Stimulated activated naive CD8-positive, alpha-beta T cell treated with anti-CD3 and anti-CD28 coated beads, Interleukin-15, Interleukin-2, amounts not matched to agents 100 ng/mL and 50 ng/mL, for 24 hours (primary cell): ENCODE results near the gene SSTR3.

Experiments
- H3K27ac Mint-ChIP-seq: one replicate; pipeline ENCODE4 v1.8.0; 2021; ENCODE audit warnings: mild to moderate bottlenecking, mixed read lengths
- H3K27me3 Mint-ChIP-seq: one replicate; pipeline ENCODE4 v1.8.0; 2021; ENCODE audit warnings: mixed read lengths
- H3K36me3 Mint-ChIP-seq: one replicate; pipeline ENCODE4 v1.8.0; 2021; ENCODE audit warnings: low read depth, mixed read lengths
- H3K4me1 Mint-ChIP-seq: one replicate; pipeline ENCODE4 v1.8.0; 2021; ENCODE audit warnings: low read depth, mixed read lengths
- H3K4me3 Mint-ChIP-seq: one replicate; pipeline ENCODE4 v1.8.0; 2021; ENCODE audit warnings: mild to moderate bottlenecking, mixed read lengths
- H3K9me3 Mint-ChIP-seq: one replicate; pipeline ENCODE4 v1.8.0; 2021; ENCODE audit warnings: mixed read lengths

Gene SSTR3

GRCh38 chr22:37211075-37211865 is 1.0 kb downstream of the SSTR3 start:
- no peaks in the 10 kb centered on the region for H3K27me3 Mint-ChIP-seq
- no peaks in the 10 kb centered on the region for H3K9me3 Mint-ChIP-seq
- no peak overlapping the region for H3K4me3 Mint-ChIP-seq
- H3K27ac Mint-ChIP-seq, result no peak overlapping the region
- H3K36me3 Mint-ChIP-seq, result no peaks in the 10 kb centered on the region
- H3K4me1 Mint-ChIP-seq, result peaks cover 28% of the 10 kb centered on the region

DNA sequence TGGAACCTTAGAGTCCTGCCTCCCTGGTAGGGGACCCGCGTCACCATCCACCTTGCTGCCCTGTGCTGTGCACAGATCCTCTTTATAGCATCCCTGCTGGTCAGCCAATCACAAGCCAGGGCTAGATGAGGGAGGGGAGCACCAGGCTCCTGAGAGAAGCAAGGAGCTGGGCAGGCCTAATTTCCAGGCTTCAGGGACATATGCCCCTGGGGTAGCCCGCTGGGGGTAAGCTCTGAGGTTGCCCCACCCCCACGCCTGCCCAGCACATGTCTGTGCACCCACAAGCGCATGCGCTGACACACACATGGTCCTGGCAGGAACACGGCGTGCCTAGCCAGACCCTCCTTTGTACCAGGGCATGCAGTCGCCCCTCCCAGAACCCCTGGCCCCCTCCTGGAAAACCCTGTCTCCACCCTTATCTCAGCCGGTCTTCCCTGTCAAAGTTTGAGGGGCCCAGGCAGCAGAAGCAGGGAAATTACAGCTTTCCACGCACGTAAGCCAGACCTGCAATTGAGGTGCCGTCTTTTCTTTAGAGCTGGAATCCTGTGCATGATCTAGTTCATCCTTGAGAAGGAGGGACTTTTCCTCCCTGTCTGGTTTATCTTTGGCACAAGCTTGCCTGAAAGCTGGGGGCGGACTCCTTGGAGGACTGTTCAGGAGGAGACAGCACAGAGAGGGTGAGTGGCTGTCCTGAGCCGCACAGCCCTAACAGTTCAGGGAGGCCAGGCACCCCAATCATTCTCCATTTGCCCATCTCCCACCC is 2.1 kb downstream of the SSTR3 start:
- H3K36me3 Mint-ChIP-seq, result no peaks in the 10 kb centered on the region
- no peaks in the 10 kb centered on the region for H3K27me3 Mint-ChIP-seq
- H3K4me1 Mint-ChIP-seq, result peaks cover 34% of the 10 kb centered on the region
- H3K4me3 Mint-ChIP-seq, result no peak overlapping the region
- H3K27ac Mint-ChIP-seq, result peak overlapping the region; percentile 2
- no peaks in the 10 kb centered on the region for H3K9me3 Mint-ChIP-seq

- Mint-ChIP-seq H3K27ac (no peak overlapping the region), H3K4me3 (no peak overlapping the region), H3K4me1 (peaks cover 37% of the 10 kb centered on the region), H3K36me3 (no peaks in the 10 kb centered on the region), H3K27me3 (no peaks in the 10 kb centered on the region), H3K9me3 (no peaks in the 10 kb centered on the region)
These were observed 3.0 kb downstream of the SSTR3 start for GRCh38 chr22:37209140-37209845.

- no peak overlapping the region for H3K4me3 Mint-ChIP-seq
- peaks cover 37% of the 10 kb centered on the region for H3K4me1 Mint-ChIP-seq
- no peaks in the 10 kb centered on the region for H3K27me3 Mint-ChIP-seq
- H3K27ac Mint-ChIP-seq, result peak overlapping the region; percentile 40
- no peaks in the 10 kb centered on the region for H3K9me3 Mint-ChIP-seq
- H3K36me3 Mint-ChIP-seq, result no peaks in the 10 kb centered on the region
These were observed 3.7 kb downstream of the SSTR3 start for GRCh38 chr22:37208401-37209139.

GRCh38 chr22:37207981-37208380 is 4.3 kb downstream of the SSTR3 start:
- Mint-ChIP-seq H3K27ac (peak overlapping the region; percentile 40), H3K27me3 (no peaks in the 10 kb centered on the region), H3K9me3 (no peaks in the 10 kb centered on the region), H3K4me1 (peaks cover 37% of the 10 kb centered on the region), H3K4me3 (no peak overlapping the region), H3K36me3 (no peaks in the 10 kb centered on the region)

GRCh38 chr22:37206841-37207821 is 5.1 kb downstream of the SSTR3 start:
- Mint-ChIP-seq H3K9me3 (no peaks in the 10 kb centered on the region), H3K4me1 (peaks cover 37% of the 10 kb centered on the region), H3K27ac (peak overlapping the region; percentile 49), H3K4me3 (no peak overlapping the region), H3K27me3 (no peaks in the 10 kb centered on the region), H3K36me3 (no peaks in the 10 kb centered on the region)

GRCh38 chr22:37206118-37206840 is 6.0 kb downstream of the SSTR3 start:
- H3K27me3 Mint-ChIP-seq, result no peaks in the 10 kb centered on the region
- H3K36me3 Mint-ChIP-seq, result no peaks in the 10 kb centered on the region
- no peaks in the 10 kb centered on the region for H3K9me3 Mint-ChIP-seq
- no peak overlapping the region for H3K4me3 Mint-ChIP-seq
- no peak overlapping the region for H3K27ac Mint-ChIP-seq
- H3K4me1 Mint-ChIP-seq, result peaks cover 37% of the 10 kb centered on the region

GRCh38 chr22:37205046-37205445 is 7.2 kb downstream of the SSTR3 start:
- Mint-ChIP-seq H3K4me3 (no peak overlapping the region), H3K4me1 (peaks cover 38% of the 10 kb centered on the region), H3K27ac (no peak overlapping the region), H3K27me3 (no peaks in the 10 kb centered on the region), H3K9me3 (no peaks in the 10 kb centered on the region), H3K36me3 (no peaks in the 10 kb centered on the region)

GRCh38 chr22:37204045-37204655 is 8.1 kb downstream of the SSTR3 start:
- H3K9me3 Mint-ChIP-seq, result no peaks in the 10 kb centered on the region
- H3K36me3 Mint-ChIP-seq, result no peaks in the 10 kb centered on the region
- H3K27me3 Mint-ChIP-seq, result no peaks in the 10 kb centered on the region
- peak overlapping the region; percentile 41 for H3K27ac Mint-ChIP-seq
- peaks cover 45% of the 10 kb centered on the region for H3K4me1 Mint-ChIP-seq
- H3K4me3 Mint-ChIP-seq, result no peak overlapping the region

- Mint-ChIP-seq H3K4me3 (no peak overlapping the region), H3K36me3 (no peaks in the 10 kb centered on the region), H3K27me3 (no peaks in the 10 kb centered on the region), H3K27ac (no peak overlapping the region), H3K4me1 (peaks cover 38% of the 10 kb centered on the region), H3K9me3 (no peaks in the 10 kb centered on the region)
These were observed 8.8 kb downstream of the SSTR3 start for GRCh38 chr22:37203354-37204044.

- no peaks in the 10 kb centered on the region for H3K27me3 Mint-ChIP-seq
- H3K36me3 Mint-ChIP-seq, result no peaks in the 10 kb centered on the region
- no peaks in the 10 kb centered on the region for H3K9me3 Mint-ChIP-seq
- H3K4me1 Mint-ChIP-seq, result peaks cover 38% of the 10 kb centered on the region
- no peak overlapping the region for H3K4me3 Mint-ChIP-seq
- H3K27ac Mint-ChIP-seq, result no peak overlapping the region
These were observed 9.6 kb downstream of the SSTR3 start for GRCh38 chr22:37202716-37203115.

DNA sequence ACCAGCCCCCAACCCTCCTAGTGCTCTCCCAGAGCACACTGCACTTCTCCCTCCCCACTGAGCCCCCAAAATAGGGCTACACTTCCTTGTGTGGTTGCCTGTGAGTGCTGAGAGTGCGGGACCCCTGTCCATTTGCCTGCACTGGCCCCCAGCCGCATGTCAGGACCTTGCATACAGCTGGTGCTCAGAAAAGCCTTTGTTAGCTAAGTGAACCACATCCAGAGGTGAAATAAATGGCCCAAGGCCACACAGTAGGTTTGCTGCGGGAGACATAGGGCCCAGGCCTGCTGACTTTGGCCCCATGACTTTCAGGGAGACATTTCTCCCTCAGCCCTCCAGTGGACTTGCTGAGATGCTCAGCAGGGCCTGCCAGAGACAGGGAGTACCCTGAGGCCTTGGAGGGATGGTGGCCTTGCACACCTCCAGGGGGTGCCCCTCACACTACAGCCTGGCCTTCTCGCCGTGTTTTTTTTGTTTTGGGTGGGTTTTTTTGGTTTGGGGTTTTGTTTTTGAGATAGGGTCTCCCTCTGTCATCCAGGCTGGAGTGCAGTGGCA is 10.2 kb downstream of the SSTR3 start:
- Mint-ChIP-seq H3K27me3 (no peaks in the 10 kb centered on the region), H3K4me3 (no peak overlapping the region), H3K27ac (peak overlapping the region; percentile 68), H3K36me3 (no peaks in the 10 kb centered on the region), H3K4me1 (peaks cover 38% of the 10 kb centered on the region), H3K9me3 (no peaks in the 10 kb centered on the region)
